Suprapubic skin (tissue), 4 donors: ENCODE data around the gene THEM4.

ENCODE experiments used
- POLR2A ChIP-seq, 2 donors: fragments of 450-650 bp; IDR thresholded peaks; one replicate each; pipeline ENCODE4 v1.6.1; 2017; ENCODE audit warnings: antibody characterized with exemption in 2 of 2, mild to moderate bottlenecking in 2 of 2, moderate library complexity in 2 of 2
- POLR2AphosphoS5 ChIP-seq, 3 donors: sonication (generic); formaldehyde crosslinking; IDR thresholded peaks; one replicate each; pipeline ENCODE4 v1.6.1; 2017; ENCODE audit warnings: antibody characterized with exemption in 3 of 3
- TF ChIP-seq, protein P1 (sequence below), 2 donors: fragments of 200-600 bp in 1 of 2; fragments of 450-650 bp in 1 of 2; sonication (generic) in 1 of 2; IDR thresholded peaks; one replicate each; pipeline ENCODE4 v1.5.1; 2016 to 2019; ENCODE audit warnings: antibody characterized with exemption in 2 of 2, mild to moderate bottlenecking in 1 of 2, moderate library complexity in 1 of 2

DNA sequence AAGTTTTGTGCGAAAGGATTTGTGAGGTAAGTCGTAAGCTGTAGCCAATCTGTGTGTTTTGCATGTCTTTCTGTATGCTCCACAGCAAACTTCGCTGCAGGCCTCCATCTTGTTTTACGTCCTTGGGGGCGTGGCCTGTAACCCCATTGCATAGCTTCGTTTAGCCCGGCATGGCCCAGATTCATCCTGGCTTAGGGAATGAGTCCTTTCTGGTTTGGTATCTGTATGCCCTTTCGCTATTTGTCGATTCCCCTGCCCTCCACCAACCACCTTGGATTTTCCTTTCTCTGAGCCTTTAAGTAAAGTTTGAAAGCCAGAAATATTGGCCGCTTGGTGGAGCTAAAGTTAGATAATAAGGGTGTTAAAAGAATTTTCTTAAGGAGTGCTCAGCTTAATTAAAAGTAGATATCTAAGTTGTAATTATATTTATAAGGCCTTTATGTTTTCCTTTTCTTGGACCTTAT lies 1.1 kb downstream of the THEM4 start:
- TF ChIP-seq POLR2AphosphoS5 (IDR thresholded peaks at IDR 0.05) (no peak), POLR2A (IDR thresholded peaks at IDR 0.05) (no peak)
- TF ChIP-seq, protein P1, sequence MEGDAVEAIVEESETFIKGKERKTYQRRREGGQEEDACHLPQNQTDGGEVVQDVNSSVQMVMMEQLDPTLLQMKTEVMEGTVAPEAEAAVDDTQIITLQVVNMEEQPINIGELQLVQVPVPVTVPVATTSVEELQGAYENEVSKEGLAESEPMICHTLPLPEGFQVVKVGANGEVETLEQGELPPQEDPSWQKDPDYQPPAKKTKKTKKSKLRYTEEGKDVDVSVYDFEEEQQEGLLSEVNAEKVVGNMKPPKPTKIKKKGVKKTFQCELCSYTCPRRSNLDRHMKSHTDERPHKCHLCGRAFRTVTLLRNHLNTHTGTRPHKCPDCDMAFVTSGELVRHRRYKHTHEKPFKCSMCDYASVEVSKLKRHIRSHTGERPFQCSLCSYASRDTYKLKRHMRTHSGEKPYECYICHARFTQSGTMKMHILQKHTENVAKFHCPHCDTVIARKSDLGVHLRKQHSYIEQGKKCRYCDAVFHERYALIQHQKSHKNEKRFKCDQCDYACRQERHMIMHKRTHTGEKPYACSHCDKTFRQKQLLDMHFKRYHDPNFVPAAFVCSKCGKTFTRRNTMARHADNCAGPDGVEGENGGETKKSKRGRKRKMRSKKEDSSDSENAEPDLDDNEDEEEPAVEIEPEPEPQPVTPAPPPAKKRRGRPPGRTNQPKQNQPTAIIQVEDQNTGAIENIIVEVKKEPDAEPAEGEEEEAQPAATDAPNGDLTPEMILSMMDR (IDR thresholded peaks at IDR 0.05), result no peak
